ENCODE data around the gene ZNF362. TPM values are rescaled to one million over a fixed set of nuclear protein-coding genes. Genes with fewer than 3 reads are reported as not detected.
A peak's percentile ranks its signal among the peaks of the same experiment; 100 is the strongest.

ZNF362 gene
- total RNA-seq, 2 donors from 2014 or later, result 27.4 to 41.5 TPM

DNA sequence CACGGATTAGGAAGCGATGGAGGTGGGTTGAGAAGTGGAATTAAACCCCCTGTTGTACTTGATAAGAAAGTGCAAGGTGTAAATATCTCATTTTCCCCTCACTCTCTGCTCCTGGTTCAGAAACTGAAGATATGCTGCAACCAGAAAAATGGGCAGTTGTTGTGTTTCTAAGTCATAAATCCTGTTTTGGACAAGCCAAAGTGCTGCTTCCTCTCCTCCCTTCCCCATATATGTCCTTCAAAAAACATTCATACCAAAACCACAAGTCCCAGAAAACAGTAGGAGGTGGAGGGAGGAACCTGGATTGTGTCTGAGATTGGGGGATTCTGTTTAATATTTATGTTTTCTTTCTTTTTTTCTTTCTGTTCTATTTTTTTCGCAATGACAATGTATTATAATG lies 13.6 kb upstream of the ZNF362 start:
- WGBS, 2 experiments (ENCODE audit: insufficient coverage in 1 of 2, insufficient read length in 1 of 2), result 81% methylated on average over 2 of the region's 3 CpGs; no CpG with 5 or more reads in 1 of the 2 experiments
- Mint-ChIP-seq H3K4me3 (no peak overlapping the region), H3K9me3 (no peaks in the 10 kb centered on the region), H3K27me3 (ENCODE audit: insufficient read depth) (peaks cover 20% of the 10 kb centered on the region), H3K4me1 (peaks cover 26% of the 10 kb centered on the region), H3K36me3 (ENCODE audit: low read depth) (no peaks in the 10 kb centered on the region), H3K27ac (no peak overlapping the region)
- Histone ChIP-seq H3K4me3 (ENCODE audit: low read length) (no peak overlapping the region), H3K27me3 (ENCODE audit: control insufficient read depth, insufficient read depth, low read length, poor library complexity, severe bottlenecking) (no peaks in the 10 kb centered on the region), H3K9ac (ENCODE audit: extremely low read depth, low read length, poor library complexity, severe bottlenecking) (no peak overlapping the region), H3K36me3 (ENCODE audit: control insufficient read depth, insufficient read depth, low read length) (no peaks in the 10 kb centered on the region), H3K9me3 (ENCODE audit: control insufficient read depth, low read length) (no peaks in the 10 kb centered on the region), H3K4me1 (ENCODE audit: control insufficient read depth, insufficient read depth, low read length) (peaks cover 36% of the 10 kb centered on the region), H3K27ac (ENCODE audit: low read depth, low read length) (no peak overlapping the region)
- peak; percentile 1 for DNase-seq
- TF ChIP-seq, protein P1, sequence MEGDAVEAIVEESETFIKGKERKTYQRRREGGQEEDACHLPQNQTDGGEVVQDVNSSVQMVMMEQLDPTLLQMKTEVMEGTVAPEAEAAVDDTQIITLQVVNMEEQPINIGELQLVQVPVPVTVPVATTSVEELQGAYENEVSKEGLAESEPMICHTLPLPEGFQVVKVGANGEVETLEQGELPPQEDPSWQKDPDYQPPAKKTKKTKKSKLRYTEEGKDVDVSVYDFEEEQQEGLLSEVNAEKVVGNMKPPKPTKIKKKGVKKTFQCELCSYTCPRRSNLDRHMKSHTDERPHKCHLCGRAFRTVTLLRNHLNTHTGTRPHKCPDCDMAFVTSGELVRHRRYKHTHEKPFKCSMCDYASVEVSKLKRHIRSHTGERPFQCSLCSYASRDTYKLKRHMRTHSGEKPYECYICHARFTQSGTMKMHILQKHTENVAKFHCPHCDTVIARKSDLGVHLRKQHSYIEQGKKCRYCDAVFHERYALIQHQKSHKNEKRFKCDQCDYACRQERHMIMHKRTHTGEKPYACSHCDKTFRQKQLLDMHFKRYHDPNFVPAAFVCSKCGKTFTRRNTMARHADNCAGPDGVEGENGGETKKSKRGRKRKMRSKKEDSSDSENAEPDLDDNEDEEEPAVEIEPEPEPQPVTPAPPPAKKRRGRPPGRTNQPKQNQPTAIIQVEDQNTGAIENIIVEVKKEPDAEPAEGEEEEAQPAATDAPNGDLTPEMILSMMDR (conservative IDR thresholded peaks at IDR 0.05), result no peak

DNA sequence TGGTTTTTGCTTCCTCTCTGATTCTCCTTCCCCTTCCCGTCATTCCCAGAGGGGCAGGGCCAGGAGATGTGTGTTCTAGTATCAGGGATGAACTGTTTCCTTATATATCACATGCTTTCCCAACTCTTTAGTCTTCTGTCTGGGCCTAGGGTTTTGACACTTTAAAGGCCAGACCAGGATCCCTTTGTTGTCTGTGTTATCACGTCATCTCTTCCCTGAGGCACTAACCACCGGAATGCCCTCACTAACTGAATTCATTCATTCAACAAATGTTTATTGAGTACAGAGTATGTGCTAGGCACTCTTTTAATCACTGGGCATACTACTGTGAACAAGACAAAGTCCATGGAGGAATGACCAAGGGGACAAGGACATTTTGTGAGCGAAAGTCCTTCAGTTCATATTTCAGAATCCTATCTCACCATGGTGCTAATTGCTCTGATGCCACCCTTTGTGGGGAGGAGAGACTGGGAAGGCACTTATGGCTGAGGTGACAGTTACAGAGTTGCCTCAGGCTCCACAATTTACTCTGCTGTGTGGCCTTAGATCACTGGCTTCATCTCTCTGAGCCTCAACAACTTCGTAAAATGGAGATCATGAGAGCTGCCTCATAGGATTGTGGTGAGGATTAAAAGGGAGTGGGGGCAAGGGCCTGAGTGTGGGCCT lies 12.0 kb upstream of the ZNF362 start:
- H3K27ac Mint-ChIP-seq, result no peak overlapping the region
- no peak overlapping the region for H3K4me3 Mint-ChIP-seq
- Histone ChIP-seq H3K27ac (ENCODE audit: low read depth, low read length) (peak overlapping the region; percentile 50), H3K9me3 (ENCODE audit: control insufficient read depth, low read length) (no peaks in the 10 kb centered on the region), H3K4me3 (ENCODE audit: low read length) (no peak overlapping the region), H3K27me3 (ENCODE audit: control insufficient read depth, insufficient read depth, low read length, poor library complexity, severe bottlenecking) (peaks cover 1% of the 10 kb centered on the region), H3K9ac (ENCODE audit: extremely low read depth, low read length, poor library complexity, severe bottlenecking) (peak overlapping the region; percentile 17), H3K4me1 (ENCODE audit: control insufficient read depth, insufficient read depth, low read length) (peaks cover 33% of the 10 kb centered on the region), H3K36me3 (ENCODE audit: control insufficient read depth, insufficient read depth, low read length) (no peaks in the 10 kb centered on the region)
- peaks cover 26% of the 10 kb centered on the region for H3K27me3 Mint-ChIP-seq (ENCODE audit: insufficient read depth)
- H3K9me3 Mint-ChIP-seq, result no peaks in the 10 kb centered on the region
- peaks cover 38% of the 10 kb centered on the region for H3K4me1 Mint-ChIP-seq
- no peaks in the 10 kb centered on the region for H3K36me3 Mint-ChIP-seq (ENCODE audit: low read depth)
- WGBS, 2 experiments (ENCODE audit: insufficient coverage in 1 of 2, insufficient read length in 1 of 2), result 88 to 100% methylated on average over 2 to 4 of the region's 5 CpGs
- DNase-seq, result peak; percentile 39
- TF ChIP-seq, protein P1 (conservative IDR thresholded peaks at IDR 0.05), result no peak

DNA sequence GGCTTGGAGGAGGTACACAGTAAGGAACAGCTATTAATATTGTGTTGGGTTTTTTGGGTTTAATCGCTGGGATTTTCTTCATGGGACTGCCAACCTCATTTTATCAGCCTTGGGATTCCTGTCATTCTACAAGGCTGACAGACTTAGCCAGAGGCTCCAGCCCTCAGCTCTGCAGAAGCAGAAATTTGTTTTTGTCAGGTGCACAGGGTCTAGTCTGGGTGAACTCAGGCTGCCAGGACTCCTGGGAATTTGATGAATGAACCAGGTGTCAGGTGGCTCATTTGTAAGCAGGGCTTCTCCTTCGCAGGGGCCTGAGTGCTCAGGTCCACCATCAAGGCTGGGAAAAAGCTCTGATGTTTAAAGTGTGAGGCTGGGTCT lies 11.5 kb upstream of the ZNF362 start:
- H3K9ac ChIP-seq (ENCODE audit: extremely low read depth, low read length, poor library complexity, severe bottlenecking), result no peak overlapping the region
- H3K36me3 Mint-ChIP-seq (ENCODE audit: low read depth), result no peaks in the 10 kb centered on the region
- H3K27me3 Mint-ChIP-seq (ENCODE audit: insufficient read depth), result peaks cover 27% of the 10 kb centered on the region
- TF ChIP-seq, protein P1 (conservative IDR thresholded peaks at IDR 0.05), result no peak
- H3K27ac Mint-ChIP-seq, result no peak overlapping the region
- 85% methylated on average over 2 of the region's 2 CpGs; no CpG with 5 or more reads in 1 of the 2 experiments for WGBS, 2 experiments (ENCODE audit: insufficient coverage in 1 of 2, insufficient read length in 1 of 2)
- no peaks in the 10 kb centered on the region for H3K9me3 ChIP-seq (ENCODE audit: control insufficient read depth, low read length)
- no peak overlapping the region for H3K4me3 ChIP-seq (ENCODE audit: low read length)
- peaks cover 33% of the 10 kb centered on the region for H3K4me1 ChIP-seq (ENCODE audit: control insufficient read depth, insufficient read depth, low read length)
- H3K36me3 ChIP-seq (ENCODE audit: control insufficient read depth, insufficient read depth, low read length), result no peaks in the 10 kb centered on the region
- H3K27me3 ChIP-seq (ENCODE audit: control insufficient read depth, insufficient read depth, low read length, poor library complexity, severe bottlenecking), result peaks cover 6% of the 10 kb centered on the region
- H3K27ac ChIP-seq (ENCODE audit: low read depth, low read length), result no peak overlapping the region
- no peak overlapping the region for H3K4me3 Mint-ChIP-seq
- H3K9me3 Mint-ChIP-seq, result no peaks in the 10 kb centered on the region
- peak; percentile 35 for DNase-seq
- H3K4me1 Mint-ChIP-seq, result peaks cover 34% of the 10 kb centered on the region
